GM19397 (cell line): ENCODE data around the gene RET.

Experiments
- ATAC-seq: cut with Tn5 transposase; IDR thresholded peaks from one replicate; pipeline ENCODE4 v1.9.1; 2021; ENCODE audit warnings: mild to moderate bottlenecking, moderate library complexity; ENCODE audit not compliant: unreplicated experiment

RET gene

GRCh38 chr10:43044448-43044921 is 32.4 kb upstream of the RET start:
- no peak for ATAC-seq

- ATAC-seq, result no peak
Observed at GRCh38 chr10:43044961-43045621, 31.8 kb upstream of the RET start.

GRCh38 chr10:43045631-43046287 is 31.1 kb upstream of the RET start:
- ATAC-seq, result no peak

GRCh38 chr10:43046288-43046991 is 30.4 kb upstream of the RET start:
- no peak for ATAC-seq

GRCh38 chr10:43047288-43047970 is 29.4 kb upstream of the RET start:
- ATAC-seq, result no peak

GRCh38 chr10:43048301-43049051 is 28.4 kb upstream of the RET start:
- ATAC-seq, result no peak

- ATAC-seq, result no peak
Observed at GRCh38 chr10:43049081-43049551, 27.8 kb upstream of the RET start.

GRCh38 chr10:43050011-43050410 is 26.9 kb upstream of the RET start:
- ATAC-seq, result no peak

- ATAC-seq, result no peak
Observed at GRCh38 chr10:43053825-43054224, 23.0 kb upstream of the RET start.

- ATAC-seq, result no peak
Observed at GRCh38 chr10:43054593-43054992, 22.3 kb upstream of the RET start.

GRCh38 chr10:43055217-43055616 is 21.7 kb upstream of the RET start:
- no peak for ATAC-seq

- no peak for ATAC-seq
Observed at GRCh38 chr10:43055991-43056567, 20.8 kb upstream of the RET start.

- ATAC-seq, result no peak
Observed at GRCh38 chr10:43056568-43057011, 20.3 kb upstream of the RET start.

GRCh38 chr10:43057231-43057711 is 19.6 kb upstream of the RET start:
- no peak for ATAC-seq

GRCh38 chr10:43057831-43058340 is 19.0 kb upstream of the RET start:
- no peak for ATAC-seq

- ATAC-seq, result no peak
Observed at GRCh38 chr10:43058716-43059335, 18.0 kb upstream of the RET start.

GRCh38 chr10:43059336-43059720 is 17.5 kb upstream of the RET start:
- ATAC-seq, result no peak

- no peak for ATAC-seq
Observed at GRCh38 chr10:43059828-43060227, 17.0 kb upstream of the RET start.

- ATAC-seq, result no peak
Observed at GRCh38 chr10:43060291-43060690, 16.6 kb upstream of the RET start.
